Measurements from ENCODE around the gene DNM3.

DNA sequence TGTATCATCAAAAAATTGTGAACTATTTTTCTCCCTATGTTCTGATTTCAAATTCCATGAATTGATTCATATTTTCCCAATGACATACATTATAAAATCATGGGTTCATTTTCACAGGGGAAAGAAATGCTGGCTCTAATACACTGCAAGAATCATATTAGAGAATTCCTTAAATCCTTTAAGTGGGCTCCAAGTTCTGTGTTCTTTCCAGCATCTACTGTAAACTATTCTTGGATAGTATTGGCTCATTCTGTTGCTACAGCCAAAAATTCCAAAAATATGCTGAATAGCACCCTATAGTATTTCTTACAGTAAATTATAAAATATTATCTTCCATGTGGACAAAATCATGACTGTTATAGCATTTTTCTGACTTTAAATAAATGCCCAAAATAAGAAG, 560.2 kb downstream of the DNM3 start:
- TF ChIP-seq, protein P1, sequence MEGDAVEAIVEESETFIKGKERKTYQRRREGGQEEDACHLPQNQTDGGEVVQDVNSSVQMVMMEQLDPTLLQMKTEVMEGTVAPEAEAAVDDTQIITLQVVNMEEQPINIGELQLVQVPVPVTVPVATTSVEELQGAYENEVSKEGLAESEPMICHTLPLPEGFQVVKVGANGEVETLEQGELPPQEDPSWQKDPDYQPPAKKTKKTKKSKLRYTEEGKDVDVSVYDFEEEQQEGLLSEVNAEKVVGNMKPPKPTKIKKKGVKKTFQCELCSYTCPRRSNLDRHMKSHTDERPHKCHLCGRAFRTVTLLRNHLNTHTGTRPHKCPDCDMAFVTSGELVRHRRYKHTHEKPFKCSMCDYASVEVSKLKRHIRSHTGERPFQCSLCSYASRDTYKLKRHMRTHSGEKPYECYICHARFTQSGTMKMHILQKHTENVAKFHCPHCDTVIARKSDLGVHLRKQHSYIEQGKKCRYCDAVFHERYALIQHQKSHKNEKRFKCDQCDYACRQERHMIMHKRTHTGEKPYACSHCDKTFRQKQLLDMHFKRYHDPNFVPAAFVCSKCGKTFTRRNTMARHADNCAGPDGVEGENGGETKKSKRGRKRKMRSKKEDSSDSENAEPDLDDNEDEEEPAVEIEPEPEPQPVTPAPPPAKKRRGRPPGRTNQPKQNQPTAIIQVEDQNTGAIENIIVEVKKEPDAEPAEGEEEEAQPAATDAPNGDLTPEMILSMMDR (IDR thresholded peaks at IDR 0.05; ENCODE audit: control extremely low read depth in 1 of 3, insufficient read depth in 1 of 3, low read depth in 1 of 3, low read length in 3 of 3) = no peak
- TF ChIP-seq RFX5 (IDR thresholded peaks at IDR 0.05; ENCODE audit: borderline replicate concordance, low read depth, low read length) = no peak
- TF ChIP-seq GABPA (IDR thresholded peaks at IDR 0.05; ENCODE audit: borderline replicate concordance, insufficient read depth, low read length) = no peak
- TF ChIP-seq POLR2A (IDR thresholded peaks at IDR 0.05; ENCODE audit: control extremely low read depth in 1 of 2, low read depth in 2 of 2, low read length in 2 of 2) = no peak
- no peak for TF ChIP-seq CHD1 (IDR thresholded peaks at IDR 0.05; ENCODE audit: low read depth, low read length)
- no peak for TF ChIP-seq CREB1 (IDR thresholded peaks at IDR 0.05)
- no peak for TF ChIP-seq RAD21 (IDR thresholded peaks at IDR 0.05 in 1 of 2, conservative IDR thresholded peaks at IDR 0.05 in 1 of 2; ENCODE audit: low read depth in 2 of 2, low read length in 2 of 2)

Data from H1 (cell line).